Parathyroid adenoma (tissue), 2 donors: ENCODE data around the gene DAPK2.

Experiments used
- H2AFZ ChIP-seq: fragments of 300-600 bp; sonication (generic); one replicate; pipeline ENCODE4 v1.7.0; 2017; ENCODE audit warnings: antibody characterized with exemption, mild to moderate bottlenecking
- H3K27ac ChIP-seq: fragments of 300-600 bp; sonication (generic); one replicate; pipeline ENCODE4 v1.7.0; 2017
- H3K27me3 ChIP-seq: fragments of 300-600 bp; sonication (generic); one replicate; pipeline ENCODE4 v1.7.0; 2017; ENCODE audit warnings: low read length; ENCODE audit not compliant: control insufficient read depth, insufficient read depth
- H3K36me3 ChIP-seq: fragments of 300-600 bp; sonication (generic); one replicate; pipeline ENCODE4 v1.7.0; 2017; ENCODE audit warnings: low read length; ENCODE audit not compliant: control insufficient read depth, insufficient read depth
- H3K4me1 ChIP-seq: fragments of 300-600 bp; sonication (generic); one replicate; pipeline ENCODE4 v1.7.0; 2017; ENCODE audit warnings: control low read depth
- H3K4me2 ChIP-seq: fragments of 300-600 bp; sonication (generic); one replicate; pipeline ENCODE4 v1.7.0; 2017; ENCODE audit warnings: low read length
- H3K4me3 ChIP-seq: fragments of 300-600 bp; sonication (generic); one replicate; pipeline ENCODE4 v1.7.0; 2017; ENCODE audit warnings: low read depth, low read length
- H3K79me2 ChIP-seq: fragments of 300-600 bp; sonication (generic); one replicate; pipeline ENCODE4 v1.7.0; 2017; ENCODE audit warnings: control low read depth
- H3K9ac ChIP-seq: fragments of 300-600 bp; sonication (generic); one replicate; pipeline ENCODE4 v1.7.0; 2017; ENCODE audit warnings: mild to moderate bottlenecking
- H3K9me3 ChIP-seq: fragments of 300-600 bp; sonication (generic); one replicate; pipeline ENCODE4 v1.7.0; 2017; ENCODE audit warnings: low read length; ENCODE audit not compliant: control insufficient read depth
- TF ChIP-seq, protein P1 (sequence below): fragments of 300-600 bp; sonication (generic); IDR thresholded peaks from one replicate; pipeline ENCODE4 v1.7.0; 2017; ENCODE audit warnings: antibody characterized with exemption, mild to moderate bottlenecking
- donor health status: primary hyperparathyroidism.

Gene DAPK2

GRCh38 chr15:63992300-63992699 lies 54.0 kb downstream of the DAPK2 start:
- Histone ChIP-seq H3K4me2 (no peak overlapping the region), H3K27ac (no peak overlapping the region), H3K9me3 (no peaks in the 10 kb centered on the region), H3K9ac (no peak overlapping the region), H3K27me3 (no peaks in the 10 kb centered on the region), H3K4me3 (no peak overlapping the region), H3K36me3 (no peaks in the 10 kb centered on the region), H3K79me2 (no peaks in the 10 kb centered on the region), H3K4me1 (no peaks in the 10 kb centered on the region), H2AFZ (no peak overlapping the region)
- TF ChIP-seq, protein P1, sequence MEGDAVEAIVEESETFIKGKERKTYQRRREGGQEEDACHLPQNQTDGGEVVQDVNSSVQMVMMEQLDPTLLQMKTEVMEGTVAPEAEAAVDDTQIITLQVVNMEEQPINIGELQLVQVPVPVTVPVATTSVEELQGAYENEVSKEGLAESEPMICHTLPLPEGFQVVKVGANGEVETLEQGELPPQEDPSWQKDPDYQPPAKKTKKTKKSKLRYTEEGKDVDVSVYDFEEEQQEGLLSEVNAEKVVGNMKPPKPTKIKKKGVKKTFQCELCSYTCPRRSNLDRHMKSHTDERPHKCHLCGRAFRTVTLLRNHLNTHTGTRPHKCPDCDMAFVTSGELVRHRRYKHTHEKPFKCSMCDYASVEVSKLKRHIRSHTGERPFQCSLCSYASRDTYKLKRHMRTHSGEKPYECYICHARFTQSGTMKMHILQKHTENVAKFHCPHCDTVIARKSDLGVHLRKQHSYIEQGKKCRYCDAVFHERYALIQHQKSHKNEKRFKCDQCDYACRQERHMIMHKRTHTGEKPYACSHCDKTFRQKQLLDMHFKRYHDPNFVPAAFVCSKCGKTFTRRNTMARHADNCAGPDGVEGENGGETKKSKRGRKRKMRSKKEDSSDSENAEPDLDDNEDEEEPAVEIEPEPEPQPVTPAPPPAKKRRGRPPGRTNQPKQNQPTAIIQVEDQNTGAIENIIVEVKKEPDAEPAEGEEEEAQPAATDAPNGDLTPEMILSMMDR = no peak

GRCh38 chr15:63991706-63992105 lies 54.6 kb downstream of the DAPK2 start:
- no peak overlapping the region for H3K27ac ChIP-seq
- no peaks in the 10 kb centered on the region for H3K4me1 ChIP-seq
- H3K9ac ChIP-seq = no peak overlapping the region

GRCh38 chr15:63990454-63990853 lies 55.8 kb downstream of the DAPK2 start:
- no peaks in the 10 kb centered on the region for H3K36me3 ChIP-seq
- H3K9me3 ChIP-seq = no peaks in the 10 kb centered on the region
- no peaks in the 10 kb centered on the region for H3K4me1 ChIP-seq
- H3K9ac ChIP-seq = no peak overlapping the region
- H3K27ac ChIP-seq = no peak overlapping the region
- H3K27me3 ChIP-seq = no peaks in the 10 kb centered on the region
- TF ChIP-seq, protein P1 = no peak
- no peak overlapping the region for H2AFZ ChIP-seq
- no peaks in the 10 kb centered on the region for H3K79me2 ChIP-seq
- H3K4me2 ChIP-seq = no peak overlapping the region
- no peak overlapping the region for H3K4me3 ChIP-seq

More at GRCh38 chr15:63991706-63992105, 54.6 kb downstream of the DAPK2 start:
- no peaks in the 10 kb centered on the region for H3K27me3 ChIP-seq
- H3K36me3 ChIP-seq = no peaks in the 10 kb centered on the region
- H3K9me3 ChIP-seq = no peaks in the 10 kb centered on the region
- TF ChIP-seq, protein P1 = no peak
- H3K79me2 ChIP-seq = no peaks in the 10 kb centered on the region
- H3K4me3 ChIP-seq = no peak overlapping the region
- no peak overlapping the region for H3K4me2 ChIP-seq
- H2AFZ ChIP-seq = no peak overlapping the region

DNA sequence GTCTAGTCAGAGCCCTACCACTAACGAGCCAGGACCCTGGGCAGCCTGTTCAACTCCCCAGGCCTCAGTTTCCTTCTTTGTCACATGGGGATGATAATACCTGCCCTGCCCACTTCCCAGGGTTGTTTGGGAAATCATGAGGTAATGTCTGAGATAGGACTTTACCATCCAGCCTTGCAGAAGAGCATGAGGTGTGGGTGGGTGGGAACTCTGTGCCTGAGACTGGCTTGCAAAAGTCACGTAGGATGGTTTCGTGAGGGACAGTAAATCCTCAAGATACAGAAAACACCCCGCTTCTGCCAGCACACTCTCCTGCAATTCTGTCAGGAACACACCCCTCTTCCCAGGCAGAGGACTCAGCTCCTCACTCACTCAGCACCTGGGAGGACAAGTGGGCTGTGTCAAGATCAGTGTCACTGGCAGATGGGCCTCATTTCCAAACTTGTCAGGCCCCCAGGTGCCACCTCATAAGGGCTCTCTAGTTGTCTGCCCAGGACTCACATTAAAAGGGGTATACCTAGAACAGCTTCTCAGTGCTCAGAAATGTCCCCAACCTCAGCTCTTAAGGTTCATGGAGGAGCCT lies 58.4 kb downstream of the DAPK2 start:
- TF ChIP-seq, protein P1 = no peak
- Histone ChIP-seq H3K4me3 (no peak overlapping the region), H3K27ac (no peak overlapping the region), H3K9me3 (no peaks in the 10 kb centered on the region), H2AFZ (no peak overlapping the region), H3K79me2 (no peaks in the 10 kb centered on the region), H3K36me3 (no peaks in the 10 kb centered on the region), H3K4me2 (no peak overlapping the region), H3K27me3 (no peaks in the 10 kb centered on the region), H3K4me1 (no peaks in the 10 kb centered on the region), H3K9ac (no peak overlapping the region)

- H3K27me3 ChIP-seq = no peaks in the 10 kb centered on the region
- no peak overlapping the region for H3K4me3 ChIP-seq
- no peaks in the 10 kb centered on the region for H3K9me3 ChIP-seq
- H3K9ac ChIP-seq = no peak overlapping the region
- TF ChIP-seq, protein P1 = no peak
- no peak overlapping the region for H3K4me2 ChIP-seq
- H3K27ac ChIP-seq = no peak overlapping the region
- H3K4me1 ChIP-seq = no peaks in the 10 kb centered on the region
- no peak overlapping the region for H2AFZ ChIP-seq
- H3K36me3 ChIP-seq = no peaks in the 10 kb centered on the region
- H3K79me2 ChIP-seq = no peaks in the 10 kb centered on the region
Measured at GRCh38 chr15:63986751-63987341, 59.4 kb downstream of the DAPK2 start.
